GM23248 (cell line): ENCODE measurements around the gene LEF1.

Experiments used
- EZH2 ChIP-seq: fragments of 200-600 bp; sonication (generic); IDR thresholded peaks from 2 replicates; pipeline ENCODE4 v1.6.1; 2018; ENCODE audit warnings: antibody characterized with exemption, mild to moderate bottlenecking; ENCODE audit not compliant: insufficient read depth, poor library complexity, severe bottlenecking
- EZH2phosphoT487 ChIP-seq: fragments of 200-600 bp; sonication (generic); IDR thresholded peaks from 2 replicates; pipeline ENCODE4 v1.6.1; 2018; ENCODE audit warnings: antibody characterized with exemption, moderate library complexity, mild to moderate bottlenecking, low read depth; ENCODE audit not compliant: insufficient read depth

- TF ChIP-seq EZH2 (no peak), EZH2phosphoT487 (no peak)
Measured at GRCh38 chr4:108106186-108106585, 62.5 kb downstream of the LEF1 start.
